ENCODE results near the gene HADHB.

DNA sequence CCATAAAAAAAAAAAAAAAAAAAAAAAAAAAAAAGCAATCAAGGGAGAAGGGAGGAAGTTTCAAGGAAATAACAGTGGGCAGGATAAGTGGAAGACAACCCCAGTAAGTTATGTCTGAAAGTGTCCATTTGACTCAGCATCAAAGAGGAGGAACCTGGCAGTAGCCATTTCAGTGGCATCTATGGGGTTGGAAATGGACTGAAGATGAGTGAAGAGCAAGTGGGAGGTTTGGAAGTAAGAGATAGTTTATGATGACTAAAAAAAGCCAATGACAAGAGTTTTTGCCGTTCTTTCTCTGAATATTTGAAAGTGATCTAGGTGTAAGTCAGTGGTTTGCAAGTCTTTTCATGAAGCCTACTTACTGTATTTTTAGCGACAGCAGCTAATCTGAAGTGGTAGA, 92.0 kb downstream of the HADHB start:
- TF ChIP-seq, protein P1, sequence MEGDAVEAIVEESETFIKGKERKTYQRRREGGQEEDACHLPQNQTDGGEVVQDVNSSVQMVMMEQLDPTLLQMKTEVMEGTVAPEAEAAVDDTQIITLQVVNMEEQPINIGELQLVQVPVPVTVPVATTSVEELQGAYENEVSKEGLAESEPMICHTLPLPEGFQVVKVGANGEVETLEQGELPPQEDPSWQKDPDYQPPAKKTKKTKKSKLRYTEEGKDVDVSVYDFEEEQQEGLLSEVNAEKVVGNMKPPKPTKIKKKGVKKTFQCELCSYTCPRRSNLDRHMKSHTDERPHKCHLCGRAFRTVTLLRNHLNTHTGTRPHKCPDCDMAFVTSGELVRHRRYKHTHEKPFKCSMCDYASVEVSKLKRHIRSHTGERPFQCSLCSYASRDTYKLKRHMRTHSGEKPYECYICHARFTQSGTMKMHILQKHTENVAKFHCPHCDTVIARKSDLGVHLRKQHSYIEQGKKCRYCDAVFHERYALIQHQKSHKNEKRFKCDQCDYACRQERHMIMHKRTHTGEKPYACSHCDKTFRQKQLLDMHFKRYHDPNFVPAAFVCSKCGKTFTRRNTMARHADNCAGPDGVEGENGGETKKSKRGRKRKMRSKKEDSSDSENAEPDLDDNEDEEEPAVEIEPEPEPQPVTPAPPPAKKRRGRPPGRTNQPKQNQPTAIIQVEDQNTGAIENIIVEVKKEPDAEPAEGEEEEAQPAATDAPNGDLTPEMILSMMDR (conservative IDR thresholded peaks at IDR 0.05 in 1 of 2, IDR thresholded peaks at IDR 0.05 in 1 of 2; ENCODE audit: low read depth in 1 of 2, low read length in 2 of 2) = no peak
- TF ChIP-seq EZH2 (IDR thresholded peaks at IDR 0.05; ENCODE audit: low read length, missing control alignments) = no peak

All from fibroblast of lung (primary cell).